ENCODE data around the gene RBM4.

RBM4 gene

GRCh38 chr11:66688561-66689534 is 50.3 kb downstream of the RBM4 start:
- DNase-seq (ENCODE audit: low read depth in 3 of 3, low spot score in 1 of 3): no peak

GRCh38 chr11:66689661-66690590 is 51.4 kb downstream of the RBM4 start:
- DNase-seq (ENCODE audit: low read depth in 3 of 3, low spot score in 1 of 3): no peak

GRCh38 chr11:66691311-66691980 is 52.9 kb downstream of the RBM4 start:
- no peak for DNase-seq (ENCODE audit: low read depth in 3 of 3, low spot score in 1 of 3)

GRCh38 chr11:66692446-66692845 is 53.9 kb downstream of the RBM4 start:
- no peak for DNase-seq (ENCODE audit: low read depth in 3 of 3, low spot score in 1 of 3)

- no peak for DNase-seq (ENCODE audit: low read depth in 3 of 3, low spot score in 1 of 3)
Observed at GRCh38 chr11:66692871-66693331, 54.4 kb downstream of the RBM4 start.

- DNase-seq (ENCODE audit: low read depth in 3 of 3, low spot score in 1 of 3): no peak
Observed at GRCh38 chr11:66693356-66694055, 55.0 kb downstream of the RBM4 start.

GRCh38 chr11:66694056-66694410 is 55.5 kb downstream of the RBM4 start:
- no peak for DNase-seq (ENCODE audit: low read depth in 3 of 3, low spot score in 1 of 3)

GRCh38 chr11:66694732-66695207 is 56.3 kb downstream of the RBM4 start:
- peak; percentile 61 to 77 (median 61) for DNase-seq (ENCODE audit: low read depth in 3 of 3, low spot score in 1 of 3)

Data from stimulated activated CD4-positive, alpha-beta T cell treated with anti-CD3 and anti-CD28 coated beads, TNF-alpha, amount 100 ng/mL, for 1 hour (primary cell).